ENCODE results near the gene VPS13A.

VPS13A gene

DNA sequence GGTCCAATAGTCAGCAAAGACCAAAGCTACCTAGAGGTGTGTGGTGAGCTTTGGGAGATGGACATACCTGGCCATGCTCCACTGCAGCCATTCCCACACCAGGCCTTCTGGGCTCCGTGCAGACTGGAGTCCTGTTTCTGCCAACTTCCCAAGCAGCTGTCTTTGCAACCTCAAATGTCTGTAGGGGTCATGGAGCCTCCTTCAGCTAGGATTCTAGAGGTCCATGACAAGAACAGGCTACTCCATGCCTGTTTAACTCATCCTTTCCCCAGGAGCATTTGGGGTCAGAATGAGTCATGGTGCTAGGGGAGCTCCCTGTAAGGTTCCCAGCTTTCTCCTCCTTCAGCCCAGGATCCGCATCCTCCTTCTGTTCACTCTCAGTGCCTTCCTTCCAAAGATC lies 17.1 kb downstream of the VPS13A start:
- Histone ChIP-seq H3K27me3 (ENCODE audit: insufficient read depth, low read length) (no peaks in the 10 kb centered on the region), H3K27ac (ENCODE audit: low read depth, low read length, poor library complexity, severe bottlenecking) (no peak overlapping the region), H3K9me3 (ENCODE audit: low read length) (no peaks in the 10 kb centered on the region), H3K9me2 (ENCODE audit: low read depth, low read length) (no peaks in the 10 kb centered on the region), H3K4me3 (ENCODE audit: low read depth, low read length, poor library complexity, severe bottlenecking) (no peak overlapping the region), H3K36me3 (ENCODE audit: insufficient read depth, low read length) (no peaks in the 10 kb centered on the region), H3K4me1 (ENCODE audit: insufficient read depth, low read length, severe bottlenecking) (no peaks in the 10 kb centered on the region), H3K9ac (ENCODE audit: low read length) (no peak overlapping the region), H3K4me2 (ENCODE audit: low read length) (no peak overlapping the region), H3F3A (ENCODE audit: insufficient read depth, low read length) (no peaks in the 10 kb centered on the region), H4K20me1 (ENCODE audit: insufficient read depth, low read length) (no peaks in the 10 kb centered on the region), H2AFZ (ENCODE audit: low read length) (no peak overlapping the region), H3K79me2 (ENCODE audit: insufficient read depth, low read length) (peaks cover 69% of the 10 kb centered on the region)
- TF ChIP-seq EZH2 (IDR thresholded peaks at IDR 0.05; ENCODE audit: borderline replicate concordance, low read length) (no peak), CTCF (IDR thresholded peaks at IDR 0.05; ENCODE audit: low read length) (no peak)

GRCh38 chr9:77210116-77210515 lies 32.8 kb downstream of the VPS13A start:
- H3K4me2 ChIP-seq (ENCODE audit: low read length), result no peak overlapping the region
- H3K4me3 ChIP-seq (ENCODE audit: low read depth, low read length, poor library complexity, severe bottlenecking), result no peak overlapping the region
- H3K9me3 ChIP-seq (ENCODE audit: low read length), result no peaks in the 10 kb centered on the region
- no peaks in the 10 kb centered on the region for H3K79me2 ChIP-seq (ENCODE audit: insufficient read depth, low read length)
- H3K9ac ChIP-seq (ENCODE audit: low read length), result no peak overlapping the region
- H4K20me1 ChIP-seq (ENCODE audit: insufficient read depth, low read length), result no peaks in the 10 kb centered on the region
- no peaks in the 10 kb centered on the region for H3K9me2 ChIP-seq (ENCODE audit: low read depth, low read length)
- no peak overlapping the region for H3K27ac ChIP-seq (ENCODE audit: low read depth, low read length, poor library complexity, severe bottlenecking)
- H3K36me3 ChIP-seq (ENCODE audit: insufficient read depth, low read length), result peaks cover 44% of the 10 kb centered on the region
- no peak for TF ChIP-seq CTCF (IDR thresholded peaks at IDR 0.05; ENCODE audit: low read length)
- TF ChIP-seq EZH2 (IDR thresholded peaks at IDR 0.05; ENCODE audit: borderline replicate concordance, low read length), result no peak
- H3K27me3 ChIP-seq (ENCODE audit: insufficient read depth, low read length), result no peaks in the 10 kb centered on the region
- no peak overlapping the region for H2AFZ ChIP-seq (ENCODE audit: low read length)
- no peaks in the 10 kb centered on the region for H3K4me1 ChIP-seq (ENCODE audit: insufficient read depth, low read length, severe bottlenecking)
- no peaks in the 10 kb centered on the region; the same call in 1 of the 2 replicates for H3F3A ChIP-seq (ENCODE audit: insufficient read depth, low read length)

DNA sequence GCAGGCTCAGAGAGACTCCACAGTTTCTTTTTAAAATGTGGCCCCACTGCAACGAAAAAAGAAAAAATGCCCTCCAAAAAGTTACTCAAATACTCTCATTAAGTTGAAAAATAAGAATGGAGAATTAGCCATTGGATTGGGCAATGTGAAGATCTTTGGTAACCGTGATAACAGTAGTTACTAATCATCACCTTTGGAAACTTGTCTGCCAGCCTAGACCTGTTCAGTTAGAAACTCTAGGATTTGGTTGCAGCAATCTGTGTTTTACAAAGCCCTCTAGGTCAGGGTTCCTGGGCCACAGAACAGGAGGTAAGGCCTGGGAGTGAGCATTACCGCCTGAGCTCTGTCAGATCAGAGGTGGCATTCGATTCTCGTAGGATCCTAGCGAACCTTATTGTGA lies 34.2 kb downstream of the VPS13A start:
- H4K20me1 ChIP-seq (ENCODE audit: insufficient read depth, low read length), result no peaks in the 10 kb centered on the region
- no peaks in the 10 kb centered on the region for H3K27me3 ChIP-seq (ENCODE audit: insufficient read depth, low read length)
- no peak overlapping the region for H3K9ac ChIP-seq (ENCODE audit: low read length)
- no peaks in the 10 kb centered on the region for H3K4me1 ChIP-seq (ENCODE audit: insufficient read depth, low read length, severe bottlenecking)
- H3K27ac ChIP-seq (ENCODE audit: low read depth, low read length, poor library complexity, severe bottlenecking), result no peak overlapping the region
- no peak overlapping the region for H3K4me2 ChIP-seq (ENCODE audit: low read length)
- H3K36me3 ChIP-seq (ENCODE audit: insufficient read depth, low read length), result peaks cover 45% of the 10 kb centered on the region
- no peaks in the 10 kb centered on the region; the same call in 1 of the 2 replicates for H3F3A ChIP-seq (ENCODE audit: insufficient read depth, low read length)
- H3K9me2 ChIP-seq (ENCODE audit: low read depth, low read length), result no peaks in the 10 kb centered on the region
- TF ChIP-seq EZH2 (IDR thresholded peaks at IDR 0.05; ENCODE audit: borderline replicate concordance, low read length) (no peak), CTCF (IDR thresholded peaks at IDR 0.05; ENCODE audit: low read length) (no peak)
- no peak overlapping the region for H3K4me3 ChIP-seq (ENCODE audit: low read depth, low read length, poor library complexity, severe bottlenecking)
- no peaks in the 10 kb centered on the region for H3K79me2 ChIP-seq (ENCODE audit: insufficient read depth, low read length)
- no peaks in the 10 kb centered on the region for H3K9me3 ChIP-seq (ENCODE audit: low read length)
- no peak overlapping the region for H2AFZ ChIP-seq (ENCODE audit: low read length)

Data from OCI-LY1 (cell line).